ENCODE measurements around the gene HMGN2.

GRCh38 chr1:26500488-26501175 lies 28.4 kb downstream of the HMGN2 start:
- TF ChIP-seq CTCF (IDR thresholded peaks at IDR 0.05) (no peak), POLR2A (IDR thresholded peaks at IDR 0.05) (peak in 2 of 4 donors; percentile 57 to 66)
